Measurements from ENCODE around the gene PRDM16.

Gene PRDM16

DNA sequence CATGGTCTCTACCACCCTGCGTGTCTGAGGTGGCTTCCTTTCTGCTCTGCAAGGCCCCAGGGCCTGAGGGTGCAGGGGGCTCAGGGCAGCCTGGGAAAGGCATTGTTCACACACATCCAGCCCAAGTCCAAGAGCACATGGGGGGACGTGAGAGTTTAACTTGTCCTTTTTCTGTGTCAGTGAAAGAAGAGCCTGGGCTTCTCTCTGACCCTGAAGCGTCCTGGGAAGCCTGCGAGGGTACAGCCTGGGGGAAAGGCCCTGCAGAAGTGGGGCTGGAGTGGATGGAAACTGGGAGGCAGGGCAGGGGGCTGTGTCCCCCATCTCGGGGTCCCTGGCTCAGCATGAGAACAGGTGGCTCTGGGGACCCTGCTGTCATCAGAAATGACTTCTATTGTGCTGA is 181.6 kb downstream of the PRDM16 start:
- no peak for DNase-seq

DNA sequence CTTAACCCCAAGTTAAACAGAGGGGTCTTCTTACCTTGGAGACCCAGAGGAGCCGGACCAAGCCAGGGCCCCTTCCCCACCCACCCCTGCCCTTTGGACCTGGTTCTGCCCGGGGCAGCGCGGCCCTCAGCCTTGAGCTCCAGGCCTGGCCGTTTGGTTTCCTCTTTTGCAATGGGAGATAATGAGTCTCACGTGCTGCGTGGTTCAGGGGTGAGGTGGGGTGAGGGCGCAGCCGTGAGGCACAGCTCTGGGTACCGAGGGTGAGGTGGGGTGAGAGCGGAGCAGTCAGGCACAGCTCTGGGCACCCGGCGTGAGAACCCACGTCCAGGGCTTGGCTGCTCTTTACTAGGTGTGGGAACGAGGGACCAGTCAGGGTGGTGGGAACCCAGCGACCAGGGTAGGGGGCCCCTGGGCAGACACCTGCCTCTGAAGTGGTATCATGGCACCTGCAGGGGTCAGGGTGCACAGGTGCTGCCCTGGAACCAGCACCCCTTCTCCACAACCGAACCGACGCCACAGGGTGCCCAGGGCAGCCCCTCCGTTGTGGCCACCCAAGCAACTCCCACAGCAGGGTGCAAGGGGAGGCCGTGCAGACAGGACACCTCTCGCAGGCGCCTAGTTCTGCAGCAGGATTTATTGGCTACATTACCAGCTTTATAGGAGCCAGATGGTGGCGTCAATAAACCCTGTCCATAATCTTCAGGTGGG is 182.2 kb downstream of the PRDM16 start:
- no peak for DNase-seq

DNA sequence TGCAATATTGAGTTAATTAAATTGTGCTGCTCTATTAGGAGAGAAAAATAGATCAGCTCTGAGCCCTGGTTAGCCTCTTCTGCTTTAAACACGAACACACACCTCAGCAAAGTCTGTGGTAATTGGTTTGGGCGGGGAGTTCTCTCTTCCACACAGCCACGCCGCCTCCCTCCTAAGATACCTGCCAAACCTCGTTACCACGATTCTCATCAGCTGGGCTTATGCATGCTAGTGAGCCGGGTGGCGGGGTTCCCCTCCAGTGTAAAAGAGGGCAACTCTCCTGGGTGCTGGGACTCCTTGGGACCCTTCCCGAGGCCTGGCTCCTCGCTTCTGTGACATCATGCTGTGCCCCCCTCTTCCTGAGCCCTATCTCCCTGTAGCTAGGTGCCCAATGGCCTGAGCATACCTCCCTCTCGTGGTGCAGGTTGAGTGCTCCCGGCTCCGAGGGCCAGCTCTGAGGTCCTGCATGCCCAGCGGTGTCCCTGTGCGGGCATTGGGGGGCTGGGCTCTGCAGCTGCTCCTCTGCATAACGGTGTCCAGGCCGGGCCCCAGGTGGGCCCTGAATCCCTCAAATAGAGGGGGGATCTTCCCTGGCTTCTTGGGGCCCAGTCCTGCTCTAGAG is 182.9 kb downstream of the PRDM16 start:
- DNase-seq = no peak

DNA sequence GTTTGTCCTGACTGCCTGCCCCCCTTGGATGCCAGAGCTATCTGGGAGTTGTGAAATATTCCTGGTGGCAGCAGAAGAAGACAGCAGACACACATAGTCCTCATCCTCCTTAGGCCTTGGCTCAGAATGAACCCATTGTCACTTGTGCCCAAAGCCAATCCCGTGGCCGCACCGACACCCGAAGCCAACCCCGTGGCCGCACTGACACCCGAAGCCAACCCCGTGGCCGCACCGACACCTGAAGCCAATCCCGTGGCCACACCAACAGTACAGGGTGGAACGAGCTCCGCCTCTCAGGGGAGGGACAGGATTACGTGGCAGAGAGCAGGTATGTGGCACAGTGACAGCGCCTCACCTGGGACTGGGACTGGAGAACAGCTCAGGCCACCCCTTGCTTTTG is 186.7 kb downstream of the PRDM16 start:
- no peak for DNase-seq

DNA sequence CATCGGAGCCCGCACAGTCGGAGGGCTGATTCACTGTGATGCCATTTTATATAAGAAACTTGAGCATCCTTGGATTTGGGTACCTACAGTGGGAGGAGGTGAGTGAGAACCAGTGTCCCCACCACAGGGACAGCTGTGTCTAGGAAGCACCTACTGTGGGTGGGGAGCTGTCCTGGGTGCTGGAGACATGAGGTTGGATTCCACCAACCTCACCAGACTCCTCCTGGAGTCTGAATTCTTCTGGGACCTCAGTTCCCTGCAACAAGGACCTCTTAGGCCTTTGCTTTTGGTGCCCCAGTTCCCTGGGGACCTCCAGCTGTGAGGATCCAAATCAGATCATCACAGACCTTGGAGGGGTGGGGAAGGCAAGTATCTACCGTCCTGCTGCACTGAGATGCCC is 188.8 kb downstream of the PRDM16 start:
- DNase-seq = no peak

DNA sequence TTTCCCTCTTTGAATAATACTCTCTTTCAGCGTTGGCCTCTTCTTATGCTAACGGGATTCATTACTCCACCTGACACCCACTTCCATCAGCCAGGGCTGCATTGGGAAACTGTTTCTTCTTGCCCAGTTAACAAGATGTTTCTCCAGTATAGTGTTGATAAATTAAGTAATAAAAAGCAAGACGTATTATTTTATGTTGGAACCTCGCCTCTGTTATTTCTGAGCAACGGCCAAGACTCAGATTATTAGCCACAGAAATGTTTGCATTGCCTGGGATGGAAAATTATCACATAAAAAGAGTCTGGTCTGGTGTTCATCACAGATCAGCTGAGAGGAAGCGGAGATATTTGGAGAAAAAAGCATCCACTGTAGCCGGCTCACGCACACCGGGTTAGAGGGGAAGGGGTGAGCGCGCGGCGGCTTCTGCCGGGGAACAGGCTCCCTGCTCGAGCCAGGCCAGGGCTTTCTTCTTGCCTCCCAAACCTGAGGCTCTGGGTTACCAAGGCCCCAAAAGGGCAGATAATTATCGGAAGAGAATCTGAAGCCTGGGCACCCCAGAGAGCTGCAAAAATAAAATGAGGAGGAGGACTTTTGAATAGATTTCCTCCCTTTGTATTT is 189.5 kb downstream of the PRDM16 start:
- DNase-seq = no peak

DNA sequence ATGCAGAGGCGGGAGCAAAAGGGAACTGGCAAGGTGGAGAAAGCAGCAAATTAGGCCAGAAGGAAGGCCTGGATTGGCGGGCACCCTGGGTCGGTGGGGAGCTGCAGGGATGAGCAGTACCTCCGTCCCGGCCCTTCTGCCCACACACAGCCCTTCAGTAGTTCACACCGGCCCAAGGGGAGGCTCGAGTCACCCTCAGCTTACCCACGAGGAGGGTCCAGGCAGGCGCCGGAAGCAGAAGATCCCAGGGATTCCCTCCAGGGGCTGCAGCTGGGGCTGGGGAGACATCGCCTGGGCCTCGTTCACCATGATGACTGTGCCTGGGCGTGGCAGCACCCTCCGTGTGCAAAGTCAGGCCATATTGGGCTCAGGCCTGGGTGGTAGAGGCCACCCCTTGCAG is 190.0 kb downstream of the PRDM16 start:
- DNase-seq = no peak

DNA sequence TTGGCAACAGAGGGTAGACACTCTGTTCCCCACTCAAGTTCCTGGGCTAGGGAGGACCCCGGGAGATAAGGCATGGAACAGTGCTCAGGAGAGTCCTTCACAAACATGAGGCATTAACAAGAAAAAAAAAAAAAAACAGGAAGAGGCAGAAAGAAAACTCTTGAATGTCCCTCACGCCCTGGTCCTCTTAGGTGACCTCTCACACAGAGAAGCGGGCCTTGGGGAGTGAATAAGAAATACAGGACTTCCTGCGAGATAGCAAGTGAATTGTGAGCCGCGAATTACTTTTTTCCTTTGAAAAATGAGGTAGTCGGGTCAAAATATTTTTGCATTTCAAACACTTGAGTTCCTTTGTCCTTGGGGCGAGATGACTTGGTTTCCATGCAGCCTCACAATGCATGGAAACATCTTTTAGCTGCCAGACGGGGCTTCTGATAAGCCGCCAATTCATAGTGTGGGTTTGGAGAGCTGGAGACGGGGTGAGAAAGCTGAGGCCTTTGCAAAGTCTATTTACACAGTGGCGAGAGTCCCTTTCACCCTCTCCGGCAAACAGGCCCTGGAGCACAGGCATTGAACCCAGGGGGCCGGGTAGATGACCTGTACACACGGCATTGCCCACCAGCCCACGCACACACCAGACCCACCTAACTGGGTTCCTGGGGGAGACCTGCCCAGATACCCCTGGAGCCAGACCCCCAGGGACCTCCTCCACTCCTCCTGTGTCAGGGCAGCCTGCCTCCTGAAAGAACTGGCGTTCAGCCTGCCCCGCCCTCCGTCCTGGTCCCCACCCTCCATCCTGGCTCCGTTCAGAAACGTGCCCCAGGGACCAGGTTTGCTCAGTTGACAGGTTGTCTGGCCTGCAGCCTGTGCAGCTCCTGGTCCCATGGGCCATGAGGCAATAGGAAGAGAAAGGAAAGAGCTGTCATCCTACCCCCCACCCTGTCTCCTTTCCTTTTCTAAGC is 192.3 kb downstream of the PRDM16 start:
- no peak for DNase-seq

DNA sequence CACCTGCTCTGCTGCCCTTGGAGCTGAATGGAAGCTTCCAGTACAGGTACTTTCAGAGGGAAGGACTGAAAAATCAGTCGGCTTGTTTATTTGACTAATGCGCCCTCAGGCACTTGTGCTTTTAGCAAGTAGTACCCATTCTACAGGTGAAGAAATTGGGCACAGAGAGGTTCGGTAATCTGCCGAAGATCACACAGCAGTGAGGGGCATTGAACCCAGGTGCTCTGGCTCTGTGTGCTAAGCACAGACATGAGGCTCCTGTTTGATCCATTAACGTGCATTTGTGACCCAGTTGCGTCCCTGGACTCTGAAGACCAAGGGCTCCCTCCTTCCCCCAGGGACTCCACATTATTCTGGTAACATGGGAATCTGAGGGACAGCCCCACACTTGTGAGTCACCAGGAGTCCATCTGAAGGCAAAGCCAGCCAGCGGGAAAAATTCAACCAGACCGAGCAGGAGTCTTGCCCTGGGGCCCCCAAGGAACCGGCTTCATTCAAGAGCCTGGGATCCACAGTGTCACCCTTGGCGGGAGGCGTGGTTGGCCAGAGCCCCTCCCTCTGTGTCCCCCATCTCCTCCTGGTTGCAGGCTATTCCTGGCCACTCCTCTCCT is 193.1 kb downstream of the PRDM16 start:
- DNase-seq = no peak

DNA sequence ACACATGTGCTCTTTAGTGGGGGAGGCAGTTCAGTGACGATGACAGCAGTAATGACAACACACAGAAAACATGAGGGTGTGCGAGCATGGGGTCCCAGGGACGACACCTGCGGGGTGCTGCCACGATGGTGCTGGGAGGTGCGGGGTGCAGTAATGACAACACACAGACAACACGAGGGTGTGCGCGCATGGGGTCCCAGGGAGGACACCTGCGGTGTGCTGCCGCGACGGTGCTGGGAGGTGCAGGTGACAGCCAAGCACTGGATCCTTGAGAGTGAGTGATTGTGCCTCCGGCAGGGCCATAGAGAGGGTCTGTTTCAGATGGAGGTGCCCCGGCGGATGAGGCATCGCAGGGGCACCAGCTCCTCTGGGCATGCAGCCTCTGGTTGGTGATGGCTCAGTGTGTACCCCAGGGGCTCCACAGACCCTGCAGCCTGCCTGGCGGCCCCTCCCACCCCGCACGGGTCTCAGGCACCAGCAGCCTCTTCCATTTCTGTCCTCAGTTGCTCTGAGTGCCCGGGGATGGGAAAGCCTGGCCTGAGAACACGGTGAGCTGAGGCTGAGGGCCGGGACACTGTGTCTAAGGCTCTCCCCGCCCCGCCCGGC is 193.8 kb downstream of the PRDM16 start:
- no peak for DNase-seq

DNA sequence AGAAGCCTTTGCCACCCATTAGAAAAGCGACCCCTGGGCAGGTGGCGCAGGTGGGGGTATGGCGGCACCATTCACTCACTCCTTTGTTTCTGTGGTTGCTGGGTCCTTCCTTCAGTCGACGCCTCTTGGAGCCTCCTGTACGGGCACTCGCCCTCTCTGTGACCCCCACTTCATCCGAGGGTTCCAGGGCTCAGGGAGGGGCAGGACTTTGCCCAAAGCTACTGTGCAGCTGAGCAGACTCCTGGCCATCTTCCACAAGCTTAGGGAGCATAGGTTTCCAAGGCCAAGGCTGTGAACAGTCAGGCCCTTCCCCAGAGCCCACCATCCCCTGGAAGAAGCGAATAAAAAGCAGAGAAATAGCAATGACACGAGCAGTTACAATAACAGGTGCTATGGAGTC is 194.8 kb downstream of the PRDM16 start:
- DNase-seq = no peak

DNA sequence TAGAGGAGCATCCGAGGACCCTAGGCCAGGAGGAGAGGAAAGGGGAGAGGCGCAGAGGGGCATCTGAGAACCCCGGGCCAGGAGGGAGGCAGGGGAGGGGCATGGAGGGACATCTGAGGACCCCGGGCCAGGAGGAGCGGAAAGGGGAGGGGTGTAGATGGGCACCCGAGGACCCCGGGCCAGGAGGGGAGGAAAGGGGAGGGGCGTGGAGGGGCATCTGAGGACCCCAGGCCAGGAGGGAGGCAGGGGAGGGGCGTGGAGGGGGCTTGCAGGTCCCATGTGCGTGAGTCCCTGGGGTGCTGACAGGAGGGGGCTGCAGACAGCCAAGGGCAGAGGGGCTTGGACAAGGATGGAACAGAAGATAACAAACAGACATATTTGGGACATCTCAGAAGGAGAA is 195.5 kb downstream of the PRDM16 start:
- no peak for DNase-seq

DNA sequence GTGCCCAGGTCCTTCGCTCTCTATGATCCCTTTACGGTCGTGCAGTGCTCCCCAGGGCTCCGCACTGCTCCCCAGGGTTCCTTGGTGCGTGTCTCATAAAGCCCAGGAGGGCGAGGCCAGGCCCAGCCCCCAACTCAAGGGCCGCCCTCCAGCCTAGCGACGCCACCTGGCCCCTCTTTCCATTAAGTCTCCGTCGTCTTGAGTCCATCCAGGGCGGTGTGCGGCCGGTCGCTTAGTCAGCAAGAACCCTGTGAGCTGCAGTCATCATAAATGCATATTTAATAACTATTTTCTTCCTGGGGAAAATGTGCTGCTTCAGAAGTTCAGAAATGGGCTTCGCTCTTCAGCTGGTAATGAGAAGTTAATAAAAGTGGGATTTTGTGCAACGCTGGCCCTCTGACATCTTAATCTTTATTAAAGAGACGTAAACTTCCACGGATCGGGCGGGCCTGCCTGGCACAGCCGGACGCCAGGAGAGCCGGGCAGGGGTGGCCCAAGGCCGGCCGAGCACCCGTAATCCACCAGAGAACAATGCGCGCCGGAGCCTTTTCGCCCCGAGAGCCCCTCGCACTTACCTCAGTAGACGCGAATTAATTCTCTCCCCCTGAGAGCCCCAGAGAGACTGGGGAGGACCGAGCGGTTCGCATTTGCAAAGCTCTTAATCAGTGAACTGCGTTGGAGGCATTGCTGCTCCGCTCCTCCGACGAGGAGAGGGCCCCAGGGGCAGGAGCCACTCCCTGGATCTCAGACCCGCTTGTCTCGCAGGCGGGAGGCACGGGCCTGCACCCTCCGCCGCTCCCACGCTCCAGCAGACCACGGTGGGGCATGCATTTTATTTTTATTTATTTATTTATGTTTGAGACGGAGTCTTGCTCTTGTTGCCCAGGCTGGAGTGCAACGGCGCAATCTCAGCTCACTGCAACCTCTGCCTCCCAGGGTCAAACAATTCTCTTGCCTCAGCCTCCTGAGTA is 197.1 kb downstream of the PRDM16 start:
- DNase-seq = no peak

DNA sequence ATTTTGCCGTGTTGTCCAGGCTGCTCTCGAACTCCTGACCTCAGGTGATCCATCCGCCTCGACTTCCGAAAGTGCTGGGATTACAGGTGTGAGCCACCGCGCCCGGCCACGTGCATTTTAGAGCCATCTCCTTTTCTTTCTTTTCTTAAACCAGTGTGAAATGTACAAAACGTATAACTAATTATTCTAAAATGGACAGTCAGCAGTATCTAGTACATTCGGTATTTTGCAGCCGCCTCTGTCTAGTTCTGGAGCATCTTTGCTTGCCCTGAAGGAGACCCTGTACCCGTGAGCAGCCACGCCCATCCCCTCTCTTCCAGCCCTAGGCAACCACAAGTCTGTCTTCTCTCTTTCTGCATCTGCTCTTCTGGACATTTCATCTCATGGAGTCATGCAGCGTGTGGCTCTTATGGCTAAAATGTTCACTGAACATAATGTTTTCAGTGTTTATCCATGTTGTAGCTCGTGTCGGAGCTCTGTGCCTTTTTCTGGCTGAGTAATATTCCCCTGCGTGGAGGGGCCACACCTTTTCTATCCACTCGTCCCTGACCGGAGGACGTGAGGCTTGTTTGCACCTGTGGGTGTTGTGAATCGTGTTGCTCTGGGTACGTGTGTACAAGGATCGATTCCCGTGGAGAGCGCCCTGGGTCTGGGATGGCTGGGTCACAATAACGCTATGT is 198.0 kb downstream of the PRDM16 start:
- DNase-seq = no peak

DNA sequence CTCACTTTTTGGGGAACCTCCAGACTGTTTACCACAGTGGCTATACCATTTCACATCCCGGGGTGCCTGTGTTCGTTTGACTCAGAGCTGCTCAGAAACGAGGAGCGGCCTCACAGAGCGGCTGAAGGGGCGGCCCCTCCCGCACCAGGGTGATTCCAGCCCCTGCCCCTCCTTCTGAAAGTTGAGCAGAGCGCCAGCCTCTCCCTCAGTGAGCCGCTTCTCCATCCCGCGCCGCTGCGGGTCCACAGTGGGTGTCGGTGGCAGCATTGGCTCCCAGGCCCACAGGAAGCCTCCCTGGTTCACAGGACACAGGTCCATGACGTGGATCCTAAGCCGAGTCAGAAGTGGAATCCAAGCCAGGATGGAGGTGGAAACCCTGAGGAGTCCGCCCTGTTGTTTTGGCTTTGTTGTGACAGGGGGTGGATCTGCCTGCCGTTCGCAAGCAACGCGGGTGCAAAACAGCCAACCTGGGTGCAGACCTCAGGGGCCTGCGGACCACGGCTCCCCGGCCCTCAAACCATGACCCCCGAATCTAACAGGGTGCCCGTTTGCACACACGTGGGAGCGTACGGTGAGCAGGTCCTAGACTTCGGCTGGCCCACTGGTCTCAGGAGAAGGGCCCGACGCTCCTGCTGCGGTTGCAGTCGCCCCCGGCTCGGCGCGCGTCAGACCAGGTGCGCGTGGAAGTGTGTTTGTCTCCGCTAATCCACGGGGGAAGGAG is 198.7 kb downstream of the PRDM16 start:
- no peak for DNase-seq

DNA sequence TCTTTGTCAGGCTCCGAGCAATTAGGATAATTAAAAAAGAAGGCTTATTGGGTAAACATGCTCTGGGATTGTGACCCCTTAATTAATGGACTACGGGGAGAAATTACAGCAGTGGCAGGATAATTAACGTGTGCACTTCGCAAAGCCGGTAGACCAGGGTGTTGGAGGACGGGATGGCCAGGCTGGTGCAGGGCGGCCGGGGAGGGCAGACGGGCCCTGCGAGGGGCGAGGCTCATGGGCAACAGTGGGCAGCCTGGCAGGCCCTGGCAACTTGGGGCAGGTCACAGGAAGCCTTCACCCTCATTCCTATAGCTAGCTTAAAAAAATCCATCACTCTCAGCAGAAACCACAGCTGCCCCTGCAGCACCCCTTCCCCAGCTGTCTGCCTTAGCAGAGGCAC is 199.3 kb downstream of the PRDM16 start:
- no peak for DNase-seq

DNA sequence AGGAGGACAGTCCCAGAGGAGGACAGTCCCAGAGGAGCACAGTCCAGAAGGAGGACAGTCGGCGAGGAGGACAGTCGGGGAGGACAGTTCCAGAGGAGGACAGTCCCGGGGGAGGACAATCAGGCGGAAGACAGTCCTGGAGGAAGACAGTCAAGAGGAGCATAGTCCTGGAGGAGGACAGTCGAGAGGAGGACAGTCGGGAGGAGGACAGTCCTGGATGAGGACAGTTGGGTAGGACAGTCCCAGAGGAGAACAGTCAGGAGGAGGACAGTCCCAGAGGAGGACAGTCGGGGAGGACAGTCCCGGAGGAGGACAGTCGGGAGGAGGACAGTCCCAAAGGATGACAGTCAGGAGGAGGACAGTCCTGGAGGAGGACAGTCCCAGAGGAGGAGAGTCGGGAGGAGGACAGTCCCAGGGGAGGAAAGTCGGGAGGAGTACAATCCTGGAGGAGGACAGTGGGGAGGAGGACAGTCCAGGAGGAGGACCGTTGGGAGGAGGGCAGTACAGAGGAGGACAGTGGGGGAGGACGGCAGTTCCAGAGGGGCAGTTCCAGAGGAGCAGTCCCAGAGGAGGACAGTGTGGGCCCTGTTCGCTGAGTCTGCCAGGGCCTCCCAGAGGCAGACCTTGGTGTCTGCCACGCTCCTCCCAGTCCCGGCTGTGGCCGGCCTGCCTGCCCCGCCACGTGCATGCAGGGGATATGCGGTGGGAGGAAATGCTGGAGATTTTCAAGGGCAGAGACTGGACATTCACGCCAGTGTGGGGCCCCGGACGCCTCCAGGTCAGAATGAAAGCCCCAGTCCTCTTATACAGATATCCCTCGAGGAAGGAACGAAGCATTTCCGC is 201.6 kb downstream of the PRDM16 start:
- DNase-seq = no peak

DNA sequence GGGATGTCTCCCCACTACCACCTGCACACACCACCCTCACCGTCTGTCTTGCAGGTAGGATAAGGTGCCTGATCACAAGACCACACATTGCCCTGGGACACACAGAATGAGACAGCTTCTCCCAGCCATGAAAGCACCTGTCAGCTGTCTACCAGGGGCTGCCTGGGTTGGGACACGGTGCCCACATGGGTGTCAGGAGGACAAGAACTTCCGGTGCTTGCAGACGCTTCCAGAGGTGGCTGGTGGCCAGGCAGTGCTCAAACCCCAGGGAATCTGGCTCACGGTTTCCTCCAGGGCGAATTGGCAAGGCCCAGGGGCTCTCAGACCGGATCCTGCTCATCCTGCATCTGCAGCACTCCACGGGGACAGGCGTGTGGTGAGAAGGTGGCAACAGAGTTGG is 202.9 kb downstream of the PRDM16 start:
- no peak for DNase-seq

All from DMS53 (cell line).